Stomach smooth muscle (tissue), 2 donors: Measurements from ENCODE around the gene RPL36AL.
A peak's percentile ranks its signal among the peaks of the same experiment; 100 is the strongest.
"Not testable (repeated sequence)": the region's sequence is repeated elsewhere in the genome, so short reads cannot be mapped to it uniquely, and the experiment has no call there.

Experiments used
- H3K27ac ChIP-seq: one replicate; pipeline ENCODE4 v1.7.0; 2013; ENCODE audit warnings: mild to moderate bottlenecking, low read length, inconsistent platforms
- H3K27me3 ChIP-seq, 2 donors: one replicate each; pipeline ENCODE4 v1.7.0; 2013; ENCODE audit warnings: low read length in 2 of 2; ENCODE audit not compliant: insufficient read depth in 2 of 2, control insufficient read depth in 1 of 2
- H3K36me3 ChIP-seq, 2 donors: one replicate each; pipeline ENCODE4 v1.7.0; 2013; ENCODE audit warnings: low read length in 2 of 2; ENCODE audit not compliant: control insufficient read depth in 2 of 2, insufficient read depth in 2 of 2
- H3K4me1 ChIP-seq: one replicate; pipeline ENCODE4 v1.7.0; 2013; ENCODE audit warnings: low read length; ENCODE audit not compliant: control insufficient read depth, insufficient read depth
- H3K4me3 ChIP-seq, 2 donors: one replicate each; pipeline ENCODE4 v1.7.0; 2013; ENCODE audit warnings: low read length in 2 of 2
- H3K9ac ChIP-seq, 2 donors: one replicate each; pipeline ENCODE4 v1.7.0; 2013; ENCODE audit warnings: low read length in 2 of 2, mild to moderate bottlenecking in 1 of 2
- H3K9me3 ChIP-seq, 2 donors: one replicate each; pipeline ENCODE4 v1.7.0; 2013; ENCODE audit warnings: low read length in 2 of 2; ENCODE audit not compliant: control insufficient read depth in 2 of 2
- donor health status: healthy.
- donor health status: Pancreatic carcinoma.

RPL36AL gene

GRCh38 chr14:49634547-49635334 lies 14.3 kb upstream of the RPL36AL start, which contains the start of gene DNAAF2:
Gene DNAAF2, minus strand, starts transcription at chr14:49635244. Its CDS starts 95 bp downstream, at chr14:49635149.
- Histone ChIP-seq H3K9me3 (no peaks in the 10 kb centered on the region), H3K36me3 (no peaks in the 10 kb centered on the region), H3K4me3 (peak within 1 kb of the TSS; percentile 85 to 93), H3K27ac (peak within 1 kb of the TSS; percentile 91), H3K9ac (peak within 1 kb of the TSS; percentile 81 to 87), H3K4me1 (peaks cover 11% of the 10 kb centered on the region), H3K27me3 (no peaks in the 10 kb centered on the region)

GRCh38 chr14:49633640-49634546 lies 13.5 kb upstream of the RPL36AL start:
- Histone ChIP-seq H3K9me3 (no peaks in the 10 kb centered on the region), H3K4me3 (peak overlapping the region; percentile 85 to 93), H3K9ac (peak overlapping the region; percentile 81 to 87), H3K36me3 (no peaks in the 10 kb centered on the region), H3K27ac (peak overlapping the region; percentile 91), H3K4me1 (peaks cover 11% of the 10 kb centered on the region), H3K27me3 (no peaks in the 10 kb centered on the region)

GRCh38 chr14:49623941-49624839 lies 3.8 kb upstream of the RPL36AL start:
- no peak overlapping the region for H3K4me3 ChIP-seq
- H3K36me3 ChIP-seq, result no peaks in the 10 kb centered on the region
- peaks cover 23% of the 10 kb centered on the region for H3K4me1 ChIP-seq
- H3K27ac ChIP-seq, result no peak overlapping the region
- no peak overlapping the region for H3K9ac ChIP-seq
- no peaks in the 10 kb centered on the region for H3K9me3 ChIP-seq
- H3K27me3 ChIP-seq, result no peaks in the 10 kb centered on the region

GRCh38 chr14:49623387-49623786 lies 3.0 kb upstream of the RPL36AL start:
- Histone ChIP-seq H3K9ac (no peak overlapping the region), H3K9me3 (no peaks in the 10 kb centered on the region)

GRCh38 chr14:49622022-49622607 lies 1.7 kb upstream of the RPL36AL start:
- Histone ChIP-seq H3K4me1 (peaks cover 24% of the 10 kb centered on the region), H3K4me3 (peak overlapping the region; percentile 88 to 94), H3K27ac (no peak overlapping the region), H3K9ac (peak overlapping the region in 1 of 2 donors; percentile 89), H3K36me3 (peaks cover 8 to 9% of the 10 kb centered on the region in 2 donors), H3K27me3 (no peaks in the 10 kb centered on the region), H3K9me3 (no peaks in the 10 kb centered on the region)

More at GRCh38 chr14:49623387-49623786, 3.0 kb upstream of the RPL36AL start:
- Histone ChIP-seq H3K4me1 (peaks cover 24% of the 10 kb centered on the region), H3K27me3 (no peaks in the 10 kb centered on the region), H3K4me3 (no peak overlapping the region), H3K27ac (no peak overlapping the region), H3K36me3 (peaks cover 1 to 3% of the 10 kb centered on the region in 2 donors)

GRCh38 chr14:49621114-49621881 lies 872 bp upstream of the RPL36AL start:
- peaks cover 8 to 9% of the 10 kb centered on the region in 2 donors for H3K36me3 ChIP-seq
- H3K4me1 ChIP-seq, result peaks cover 24% of the 10 kb centered on the region
- H3K27ac ChIP-seq, result peak overlapping the region; percentile 95
- peak overlapping the region; percentile 88 to 94 for H3K4me3 ChIP-seq
- peak overlapping the region; percentile 89 to 95 for H3K9ac ChIP-seq
- H3K9me3 ChIP-seq, result no peaks in the 10 kb centered on the region
- H3K27me3 ChIP-seq, result no peaks in the 10 kb centered on the region

DNA sequence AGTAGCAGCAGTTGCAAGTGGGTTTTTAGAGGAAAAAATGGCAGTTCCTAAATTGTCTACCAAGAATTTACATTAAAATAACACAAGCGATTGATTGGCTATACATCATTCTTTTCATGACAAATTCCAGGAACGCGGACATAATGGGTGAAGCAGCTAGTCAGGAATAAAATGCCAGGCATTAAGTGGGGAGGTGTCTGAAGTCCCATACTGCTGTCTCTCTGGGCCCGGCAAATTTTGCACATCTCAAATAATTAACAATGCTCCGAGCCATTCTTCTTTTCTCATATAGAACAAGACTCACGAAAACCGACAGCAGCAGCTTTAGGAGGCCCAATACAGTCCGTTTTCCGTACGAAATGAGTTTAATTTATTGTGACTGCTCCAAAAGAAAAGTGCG lies 696 bp downstream of the RPL36AL start:
- peak overlapping the region; percentile 95 for H3K27ac ChIP-seq
- H3K9ac ChIP-seq, result peak overlapping the region; percentile 95 to 99
- peak overlapping the region; percentile 88 to 94 for H3K4me3 ChIP-seq
- no peaks in the 10 kb centered on the region for H3K9me3 ChIP-seq
- peaks cover 24% of the 10 kb centered on the region for H3K4me1 ChIP-seq
- peaks cover 8 to 9% of the 10 kb centered on the region in 2 donors for H3K36me3 ChIP-seq
- H3K27me3 ChIP-seq, result no peaks in the 10 kb centered on the region

DNA sequence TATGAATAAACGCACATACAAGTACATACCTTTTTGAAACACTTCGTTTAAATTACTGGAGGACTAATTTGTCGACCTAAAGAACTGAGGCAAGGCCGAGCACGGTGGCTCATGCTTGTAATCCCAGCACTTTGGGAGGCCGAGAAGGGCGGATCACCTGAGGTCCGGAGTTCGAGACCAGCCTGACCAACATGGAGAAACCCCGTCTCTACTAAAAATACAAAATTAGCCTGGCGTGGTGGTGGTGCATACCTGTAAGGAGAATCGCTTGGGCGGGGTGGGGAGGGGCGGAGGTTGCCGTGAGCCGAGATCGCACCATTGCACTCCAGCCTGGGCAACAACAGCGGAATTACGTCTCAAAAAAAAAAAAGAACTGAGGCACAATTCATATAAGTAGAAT lies 1.2 kb downstream of the RPL36AL start:
- H3K36me3 ChIP-seq, H3K9me3 ChIP-seq, H3K27me3 ChIP-seq, H3K27ac ChIP-seq: not testable (repeated sequence)
- Histone ChIP-seq H3K9ac (peak overlapping the region in 1 of 2 donors; percentile 95), H3K4me1 (peaks cover 24% of the 10 kb centered on the region), H3K4me3 (peak overlapping the region; percentile 88 to 94)

GRCh38 chr14:49617852-49618519 lies 2.4 kb downstream of the RPL36AL start:
- no peak overlapping the region for H3K27ac ChIP-seq
- H3K36me3 ChIP-seq, result peaks cover 8 to 9% of the 10 kb centered on the region in 2 donors
- H3K4me1 ChIP-seq, result peaks cover 24% of the 10 kb centered on the region
- H3K9me3 ChIP-seq, result no peaks in the 10 kb centered on the region
- H3K27me3 ChIP-seq, result no peaks in the 10 kb centered on the region
- no peak overlapping the region for H3K4me3 ChIP-seq
- no peak overlapping the region for H3K9ac ChIP-seq
